Endodermal cell (in vitro differentiated cells): ENCODE measurements around the gene MAN2B2. TPM values are rescaled to one million over a fixed set of nuclear protein-coding genes. Genes with fewer than 3 reads are reported as not detected.

Experiments used
- DNase-seq: peaks from one replicate; pipeline ENCODE4 v3.0.0-alpha.2; 2017
- H3K27ac ChIP-seq: 2 replicates; pipeline ENCODE4 v1.5.1; 2013; ENCODE audit warnings: mild to moderate bottlenecking, low read depth, low read length, moderate library complexity
- H3K27me3 ChIP-seq: 2 replicates; pipeline ENCODE4 v1.6.1; 2013; ENCODE audit warnings: mild to moderate bottlenecking, low read length, moderate library complexity; ENCODE audit not compliant: insufficient read depth, control insufficient read depth, poor library complexity, severe bottlenecking
- H3K36me3 ChIP-seq: 2 replicates; pipeline ENCODE4 v1.7.0; 2013; ENCODE audit warnings: mild to moderate bottlenecking, low read length, moderate library complexity; ENCODE audit not compliant: control insufficient read depth, insufficient read depth
- H3K4me1 ChIP-seq: one replicate; pipeline ENCODE4 v1.7.0; 2013; ENCODE audit warnings: low read length; ENCODE audit not compliant: control insufficient read depth, insufficient read depth
- H3K4me3 ChIP-seq: 2 replicates; pipeline ENCODE4 v1.5.1; 2013; ENCODE audit warnings: mild to moderate bottlenecking, low read length, moderate library complexity
- H3K9ac ChIP-seq: 2 replicates; pipeline ENCODE4 v1.6.1; 2013; ENCODE audit warnings: mild to moderate bottlenecking, low read length, moderate library complexity; ENCODE audit not compliant: poor library complexity, severe bottlenecking; ENCODE audit errors: extremely low read depth
- H3K9me3 ChIP-seq: 2 replicates; pipeline ENCODE4 v1.6.1; 2013; ENCODE audit warnings: mild to moderate bottlenecking, low read length, moderate library complexity; ENCODE audit not compliant: control insufficient read depth
- H3K27ac Mint-ChIP-seq: 2 replicates; pipeline ENCODE4 v1.8.0; 2020; ENCODE audit warnings: mixed read lengths
- H3K27me3 Mint-ChIP-seq: 2 replicates; pipeline ENCODE4 v1.8.0; 2021; ENCODE audit warnings: mild to moderate bottlenecking, mixed read lengths; ENCODE audit not compliant: insufficient read depth
- H3K36me3 Mint-ChIP-seq: 2 replicates; pipeline ENCODE4 v1.8.0; 2020; ENCODE audit warnings: low read depth, mixed read lengths
- H3K4me1 Mint-ChIP-seq: 2 replicates; pipeline ENCODE4 v1.8.0; 2020; ENCODE audit warnings: mixed read lengths
- H3K4me3 Mint-ChIP-seq: 2 replicates; pipeline ENCODE4 v1.8.0; 2020; ENCODE audit warnings: mild to moderate bottlenecking, moderate library complexity, mixed read lengths
- H3K9me3 Mint-ChIP-seq: 2 replicates; pipeline ENCODE4 v1.8.0; 2020; ENCODE audit warnings: mild to moderate bottlenecking, mixed read lengths
- CTCF ChIP-seq: fragments of 200-600 bp; sonication (generic); conservative IDR thresholded peaks from 2 replicates; pipeline ENCODE4 v1.5.0; 2021; ENCODE audit warnings: antibody characterized with exemption, mild to moderate bottlenecking
- WGBS, 2 experiments: methylation state at CpG; one replicate each; pipeline versions ENCODE4 v1.1.5 to v1.1.7; 2013; ENCODE audit warnings: missing lambda C conversion rate in 2 of 2, mixed read lengths in 1 of 2; ENCODE audit not compliant: insufficient coverage in 1 of 2, insufficient read length in 1 of 2; 5-methylcytosine and 5-hydroxymethylcytosine counted together
- total RNA-seq, 2 donors: library from RNA; stranded (reverse); fragmentation: NEBNext Ultra II Directional in 1 of 2; extraction: Animal tissue kit (Norgen Biotek cat#: 25700) in 1 of 2; gene quantifications; 2 replicates in 1 of 2; 3 replicates in 1 of 2; pipeline ENCODE4 v1.2.1, GENCODE V29; 2021

The MAN2B2 gene
- total RNA-seq, 2 donors from 2014 or later, result 13.3 to 20.8 TPM

DNA sequence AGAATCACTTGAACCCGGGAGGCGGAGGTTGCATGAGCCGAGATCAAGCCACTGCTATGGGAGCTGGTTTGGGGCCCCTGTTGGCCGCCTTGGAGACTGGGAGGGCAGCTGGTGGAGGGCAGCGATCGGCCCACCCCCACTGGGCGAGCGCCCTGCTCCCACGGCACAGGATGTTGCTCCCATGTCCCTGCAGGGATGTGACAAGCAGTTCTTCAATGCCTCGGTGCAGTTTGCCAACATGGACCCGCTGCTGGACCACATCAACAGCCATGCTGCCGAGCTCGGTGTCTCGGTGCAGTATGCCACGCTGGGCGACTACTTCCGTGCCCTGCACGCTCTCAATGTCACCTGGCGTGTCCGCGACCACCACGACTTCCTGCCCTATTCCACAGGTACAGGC is 19.4 kb downstream of the MAN2B2 start:
- Histone ChIP-seq H3K4me1 (no peaks in the 10 kb centered on the region), H3K9ac (no peak overlapping the region), H3K9me3 (no peaks in the 10 kb centered on the region), H3K36me3 (no peaks in the 10 kb centered on the region), H3K27me3 (no peaks in the 10 kb centered on the region), H3K4me3 (no peak overlapping the region), H3K27ac (no peak overlapping the region)
- no peak for DNase-seq
- Mint-ChIP-seq H3K27ac (no peak overlapping the region), H3K36me3 (peaks cover 7% of the 10 kb centered on the region), H3K9me3 (no peaks in the 10 kb centered on the region), H3K4me1 (no peaks in the 10 kb centered on the region), H3K4me3 (no peak overlapping the region), H3K27me3 (no peaks in the 10 kb centered on the region)
- TF ChIP-seq CTCF, result no peak
- 95 to 96% methylated on average over 16 to 22 of the region's 22 CpGs for WGBS, 2 experiments

- no peaks in the 10 kb centered on the region for H3K4me1 Mint-ChIP-seq
Observed at GRCh38 chr4:6594826-6595355, 19.9 kb downstream of the MAN2B2 start.

GRCh38 chr4:6595897-6596537 is 21.0 kb downstream of the MAN2B2 start:
- 82 to 94% methylated on average over 4 to 16 of the region's 16 CpGs for WGBS, 2 experiments
- TF ChIP-seq CTCF, result no peak
- peak; percentile 86 for DNase-seq
- H3K4me3 Mint-ChIP-seq, result no peak overlapping the region
- Histone ChIP-seq H3K4me3 (no peak overlapping the region), H3K4me1 (no peaks in the 10 kb centered on the region), H3K27ac (no peak overlapping the region), H3K27me3 (no peaks in the 10 kb centered on the region), H3K36me3 (no peaks in the 10 kb centered on the region), H3K9me3 (no peaks in the 10 kb centered on the region), H3K9ac (no peak overlapping the region)
- peaks cover 9% of the 10 kb centered on the region for H3K36me3 Mint-ChIP-seq
- no peaks in the 10 kb centered on the region for H3K4me1 Mint-ChIP-seq
- H3K27me3 Mint-ChIP-seq, result no peaks in the 10 kb centered on the region
- H3K9me3 Mint-ChIP-seq, result no peaks in the 10 kb centered on the region
- no peak overlapping the region for H3K27ac Mint-ChIP-seq

More at GRCh38 chr4:6594826-6595355, 19.9 kb downstream of the MAN2B2 start:
- no peak overlapping the region for H3K27ac Mint-ChIP-seq
- 86 to 90% methylated on average over 5 to 7 of the region's 7 CpGs for WGBS, 2 experiments
- Histone ChIP-seq H3K4me3 (no peak overlapping the region), H3K27me3 (no peaks in the 10 kb centered on the region), H3K9me3 (no peaks in the 10 kb centered on the region), H3K27ac (no peak overlapping the region), H3K4me1 (no peaks in the 10 kb centered on the region), H3K36me3 (no peaks in the 10 kb centered on the region), H3K9ac (no peak overlapping the region)
- H3K4me3 Mint-ChIP-seq, result no peak overlapping the region
- no peak for DNase-seq
- H3K9me3 Mint-ChIP-seq, result no peaks in the 10 kb centered on the region
- H3K36me3 Mint-ChIP-seq, result peaks cover 10% of the 10 kb centered on the region
- H3K27me3 Mint-ChIP-seq, result no peaks in the 10 kb centered on the region
- TF ChIP-seq CTCF, result no peak
